GM19324 (cell line): ENCODE data around the gene YKT6.
A peak's percentile ranks its signal among the peaks of the same experiment; 100 is the strongest.

ENCODE experiments used
- ATAC-seq: cut with Tn5 transposase; IDR thresholded peaks from one replicate; pipeline ENCODE4 v1.9.1; 2021; ENCODE audit warnings: mild to moderate bottlenecking, moderate library complexity; ENCODE audit not compliant: unreplicated experiment, low FRiP score

Gene YKT6

DNA sequence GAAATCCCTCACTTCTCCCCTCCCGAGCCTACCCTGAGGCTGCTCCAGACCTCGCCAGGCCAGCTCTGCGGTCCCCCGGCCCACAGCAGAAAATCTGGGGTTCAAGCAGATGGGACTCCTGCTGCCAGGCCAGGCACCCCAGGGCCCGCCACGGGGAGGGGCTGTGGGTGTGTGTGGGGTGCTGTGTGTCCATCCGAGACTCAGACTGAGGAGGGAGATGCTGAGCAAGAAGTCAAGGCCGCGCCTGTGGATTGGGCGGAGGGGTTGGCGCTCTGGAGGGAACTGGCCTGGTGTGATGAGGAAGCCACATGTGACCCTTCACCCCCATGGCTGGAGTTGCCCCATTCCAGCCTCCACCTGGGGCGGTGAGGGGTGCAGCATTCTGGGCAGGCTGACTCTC is 51.1 kb downstream of the YKT6 start:
- no peak for ATAC-seq

DNA sequence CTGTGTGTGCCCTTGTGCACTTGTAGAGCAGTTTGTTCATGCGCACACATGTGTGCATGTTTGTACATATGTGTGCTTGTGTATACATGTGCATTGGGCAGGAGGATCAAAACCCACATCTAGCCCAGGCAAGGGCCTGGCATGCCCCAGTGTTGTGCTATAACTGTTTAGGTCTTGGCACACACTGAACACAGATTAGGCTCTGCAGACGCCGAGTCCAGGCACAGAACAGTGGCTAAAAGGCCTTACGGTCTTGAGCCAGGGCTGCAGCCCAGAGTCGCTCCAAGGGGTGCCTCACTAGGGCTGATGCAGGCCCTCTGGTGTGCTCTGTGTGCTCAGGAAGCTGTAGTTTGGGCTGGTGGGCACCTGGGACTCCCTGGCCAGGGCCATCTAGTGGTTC is 55.7 kb downstream of the YKT6 start:
- ATAC-seq: no peak

DNA sequence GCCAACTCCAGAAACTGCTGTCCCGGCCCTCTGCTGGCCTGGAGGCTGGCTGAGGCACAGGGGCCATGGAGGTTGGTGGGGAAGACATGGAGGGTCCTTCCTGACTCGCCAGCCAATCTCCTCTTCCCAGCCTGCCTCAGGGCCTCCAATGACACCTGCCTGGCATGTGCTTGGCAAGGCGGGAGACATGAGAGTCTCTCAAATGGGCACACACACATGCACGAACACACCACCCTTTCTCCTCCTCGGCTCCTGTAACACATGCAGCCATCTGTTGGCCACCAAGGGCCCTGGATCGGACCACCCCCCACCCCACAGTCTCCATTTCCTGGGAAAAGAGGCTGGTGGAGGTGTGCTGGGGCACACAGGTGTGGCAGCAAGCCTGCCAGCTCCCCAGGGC is 56.4 kb downstream of the YKT6 start:
- no peak for ATAC-seq

DNA sequence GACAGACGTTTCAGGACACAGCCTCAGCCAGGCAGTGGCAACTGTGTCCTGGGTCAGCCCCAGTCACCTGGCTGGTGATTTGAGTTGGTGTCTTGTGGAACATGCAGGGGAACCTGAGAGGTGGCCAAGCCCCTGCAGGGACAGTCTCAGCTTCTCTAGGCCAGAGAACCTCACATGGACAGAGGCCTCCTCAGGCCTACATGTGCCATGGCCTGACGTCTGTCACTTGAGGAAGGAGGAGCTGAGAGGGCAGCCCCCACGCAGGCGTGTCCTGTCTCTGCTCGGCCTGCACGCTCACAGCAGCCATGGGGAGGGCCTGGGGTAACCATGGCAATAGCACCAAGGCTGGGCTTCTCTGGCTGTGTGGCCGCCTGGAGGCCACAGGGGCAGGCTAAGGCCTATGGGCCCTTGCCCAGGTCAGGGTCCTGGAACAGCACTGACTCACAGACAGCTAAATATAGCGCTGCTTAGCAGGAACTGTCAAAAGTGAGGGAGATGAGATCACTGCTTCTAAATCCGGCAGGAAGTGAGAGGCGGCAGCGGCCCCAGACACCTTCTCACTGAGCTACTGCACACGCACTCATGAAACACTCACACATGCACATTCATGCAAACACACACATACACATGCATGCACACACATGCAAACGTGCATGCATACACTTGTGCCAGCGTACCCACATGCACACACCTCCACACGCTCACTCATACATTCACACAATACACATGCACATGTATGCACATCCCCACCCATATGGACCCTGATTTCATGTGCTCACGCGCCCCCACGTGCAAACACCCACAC is 57.0 kb downstream of the YKT6 start:
- ATAC-seq: peak; percentile 83

DNA sequence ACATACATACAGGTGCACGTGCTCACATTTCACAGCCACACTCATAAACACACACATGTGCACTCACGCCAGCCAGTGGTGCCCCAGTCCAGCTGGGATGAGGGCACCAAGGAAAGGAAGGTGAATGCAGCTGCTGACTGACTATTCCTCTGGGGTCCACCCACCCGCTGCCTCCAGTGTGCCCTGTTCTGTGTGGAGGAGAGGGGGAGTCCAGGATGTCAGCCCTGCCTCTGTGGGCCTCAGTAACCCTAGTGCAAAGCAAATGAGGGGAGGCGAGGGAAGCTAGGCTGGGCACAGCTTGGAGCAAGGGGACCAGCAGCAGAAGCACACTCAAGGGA is 57.6 kb downstream of the YKT6 start:
- ATAC-seq: no peak

DNA sequence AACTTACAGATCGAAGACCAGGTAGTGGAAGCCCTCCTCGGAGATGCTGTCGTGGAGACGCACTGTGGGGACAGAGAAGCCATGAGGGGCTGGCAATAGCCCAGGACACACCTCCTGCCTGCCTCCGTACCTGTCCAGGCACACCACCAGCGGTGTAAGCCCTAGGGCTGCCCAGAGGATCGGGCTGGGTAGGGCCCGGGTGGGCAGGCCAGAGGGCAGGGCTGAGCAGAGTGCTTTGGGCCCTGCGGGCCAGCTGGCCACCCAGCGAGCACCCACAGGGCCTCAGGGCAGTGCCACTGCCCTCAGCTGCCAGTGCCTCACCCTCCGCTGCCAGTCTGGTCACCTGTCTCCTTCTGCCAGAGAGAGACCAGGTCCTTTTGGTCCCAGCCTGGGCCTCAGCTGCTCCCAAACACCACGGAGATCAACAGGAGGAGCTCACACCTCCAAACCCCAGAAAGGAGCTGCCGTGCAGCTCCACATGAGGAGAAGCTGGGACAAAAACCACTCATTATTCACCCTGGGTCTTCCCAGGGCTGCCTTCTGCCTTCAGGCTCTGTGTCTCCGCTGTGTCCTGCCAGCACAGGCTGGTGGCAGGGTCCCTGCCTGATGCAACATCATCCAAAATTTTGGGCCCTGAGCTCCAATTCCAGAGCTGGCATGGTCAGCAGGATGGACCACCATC is 58.2 kb downstream of the YKT6 start:
- no peak for ATAC-seq

DNA sequence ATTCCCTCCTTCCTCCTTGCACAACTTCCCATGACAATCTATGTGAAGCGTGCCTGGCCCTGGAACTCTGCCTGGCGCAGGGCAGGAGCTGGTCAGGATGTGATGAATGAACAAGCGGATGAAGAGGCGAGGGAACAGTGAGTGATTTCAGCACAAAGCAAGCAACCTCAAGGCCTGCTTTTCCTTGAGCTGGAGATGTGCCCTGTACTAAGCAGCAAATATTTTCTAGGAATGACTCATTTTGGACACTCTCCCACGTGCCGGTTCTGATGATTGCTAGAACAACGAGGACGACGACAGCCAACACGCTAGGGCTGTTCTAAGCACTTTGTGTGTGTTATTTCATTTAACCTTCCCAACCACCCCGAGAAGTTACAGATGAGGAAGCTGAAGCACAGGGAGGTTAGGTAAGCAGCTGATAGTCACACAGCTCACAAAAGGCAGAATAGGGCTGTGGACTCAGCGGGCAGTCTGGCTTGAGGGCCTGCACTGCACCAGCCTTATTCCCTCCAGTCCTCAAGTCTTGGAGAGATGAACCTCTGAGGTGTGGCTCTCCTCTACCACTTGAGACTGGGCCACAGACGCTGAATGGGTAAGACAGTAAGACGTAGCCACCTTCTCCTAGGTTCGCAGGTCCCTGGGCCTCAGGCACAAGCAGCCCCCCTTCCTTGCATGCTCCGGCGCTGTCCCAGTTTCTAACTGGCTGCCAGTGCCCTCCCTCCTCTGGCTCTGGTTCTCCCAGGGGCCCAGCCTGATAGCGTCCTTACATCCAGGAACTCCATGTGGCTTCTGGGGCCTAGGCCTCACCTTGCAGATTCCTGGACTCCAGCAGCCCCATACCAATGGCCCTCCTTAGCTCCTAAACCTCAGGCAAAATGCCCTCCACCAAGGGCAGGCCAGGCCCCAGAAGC is 59.0 kb downstream of the YKT6 start:
- no peak for ATAC-seq

DNA sequence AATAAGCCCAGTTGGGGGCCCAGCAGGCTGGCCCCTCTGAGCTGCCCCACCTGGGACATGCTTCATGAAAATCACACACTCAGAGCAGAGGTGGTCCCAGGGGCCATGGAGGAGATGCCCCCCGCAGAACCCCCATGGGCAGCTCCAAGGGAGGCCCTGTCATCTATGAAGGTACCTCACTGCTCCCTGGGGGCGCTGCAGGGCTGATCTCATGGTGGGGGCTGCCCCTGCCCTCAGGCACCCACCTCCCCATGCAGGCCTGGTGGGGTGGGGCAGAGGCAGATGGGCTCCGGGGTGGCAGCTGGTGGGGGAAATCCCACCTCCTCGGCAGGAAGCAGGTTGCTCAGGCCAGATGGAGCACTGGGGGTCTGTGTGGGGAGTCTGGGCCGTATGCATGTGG is 60.5 kb downstream of the YKT6 start:
- ATAC-seq: no peak

DNA sequence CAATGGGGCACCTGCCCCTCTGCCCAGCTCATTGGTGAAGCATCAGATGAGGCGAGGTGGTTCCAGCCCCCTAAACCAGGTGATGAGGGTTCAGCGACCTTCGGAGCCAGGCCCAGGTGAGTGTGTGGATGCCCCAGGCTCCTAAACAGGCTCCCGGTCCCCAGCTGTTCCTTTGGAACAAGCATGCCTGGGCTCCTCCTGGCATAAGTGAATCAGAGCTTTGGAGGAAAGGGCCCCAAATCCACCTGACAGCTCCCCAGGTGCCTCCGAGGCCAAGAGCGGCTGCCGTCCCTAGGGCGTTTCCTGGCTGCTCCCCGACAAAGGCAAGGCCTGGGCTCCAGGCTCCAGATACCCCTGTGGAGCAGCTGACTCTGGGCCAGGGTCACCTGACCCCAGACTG is 61.3 kb downstream of the YKT6 start:
- ATAC-seq: no peak

DNA sequence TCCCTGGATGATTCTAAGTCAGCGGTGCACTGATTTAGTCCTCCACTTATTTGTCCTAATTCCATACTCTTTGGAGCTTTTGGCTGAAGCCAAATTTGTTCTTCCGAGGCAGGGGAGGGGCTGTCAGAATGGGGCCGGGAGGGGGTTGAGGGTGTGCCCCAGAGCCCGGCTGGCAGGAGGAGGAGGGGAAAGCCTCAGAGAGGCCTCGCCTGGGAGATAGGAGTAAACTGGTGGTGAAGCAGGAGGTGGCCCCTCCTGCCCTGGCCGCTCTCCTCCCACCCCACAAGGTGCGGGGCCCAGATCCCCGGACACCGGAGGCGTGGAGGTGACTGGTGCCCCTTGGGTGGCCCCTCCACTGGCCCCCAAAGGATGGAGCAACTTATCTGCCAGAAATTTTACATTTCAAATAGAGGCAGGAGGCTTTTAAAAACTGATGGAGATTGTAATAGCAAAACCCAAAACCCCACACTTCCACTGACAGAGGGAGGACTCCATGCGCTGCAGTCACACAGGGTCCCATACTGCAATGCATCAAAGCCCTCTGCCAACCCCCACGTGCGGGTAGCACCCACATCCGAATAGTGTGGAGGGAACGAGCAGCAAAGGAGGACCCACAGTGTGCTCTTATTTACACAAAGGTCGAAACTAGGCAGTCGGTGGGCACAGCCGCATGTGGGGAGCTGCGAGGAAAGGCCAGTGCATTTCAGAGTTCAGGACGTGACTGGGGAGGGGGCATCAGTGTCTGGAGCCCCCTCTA is 62.7 kb downstream of the YKT6 start:
- ATAC-seq: no peak
